ENCODE results near the gene LMO7.

- no peak for TF ChIP-seq POLR2A (IDR thresholded peaks at IDR 0.05; ENCODE audit: low read length)
- TF ChIP-seq GATA1 (IDR thresholded peaks at IDR 0.05; ENCODE audit: low read depth, low read length) = no peak
Measured at GRCh38 chr13:75843074-75843473, 206.9 kb downstream of the LMO7 start.

Measured in erythroblast (primary cell).